Stimulated activated naive CD4-positive, alpha-beta T cell (primary cell): ENCODE measurements around the gene TMCO4.

ENCODE experiments used
- DNase-seq, 6 experiments: peaks; one replicate each; lab custom pipeline; 2025; lab: John Stamatoyannopoulos, UW

Gene TMCO4

DNA sequence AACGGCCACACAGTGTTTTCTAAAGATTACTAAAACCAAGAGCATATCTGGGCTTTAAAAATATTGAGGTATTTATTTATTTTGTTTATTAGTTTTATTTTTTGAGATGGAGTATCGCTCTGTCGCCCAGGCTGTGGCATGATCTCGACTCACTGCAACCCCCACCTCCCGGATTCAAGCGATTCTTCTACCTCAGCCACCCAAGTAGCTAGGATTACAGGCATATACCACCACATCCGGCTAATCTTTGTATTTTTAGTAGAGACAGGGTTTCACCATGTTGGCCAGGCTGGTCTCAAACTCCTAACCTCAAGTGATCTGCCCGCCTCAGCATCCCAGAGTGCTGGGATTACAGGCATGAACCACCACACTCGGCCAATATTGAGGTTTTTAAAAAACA, 23.9 kb downstream of the TMCO4 start:
- DNase-seq, result no peak

DNA sequence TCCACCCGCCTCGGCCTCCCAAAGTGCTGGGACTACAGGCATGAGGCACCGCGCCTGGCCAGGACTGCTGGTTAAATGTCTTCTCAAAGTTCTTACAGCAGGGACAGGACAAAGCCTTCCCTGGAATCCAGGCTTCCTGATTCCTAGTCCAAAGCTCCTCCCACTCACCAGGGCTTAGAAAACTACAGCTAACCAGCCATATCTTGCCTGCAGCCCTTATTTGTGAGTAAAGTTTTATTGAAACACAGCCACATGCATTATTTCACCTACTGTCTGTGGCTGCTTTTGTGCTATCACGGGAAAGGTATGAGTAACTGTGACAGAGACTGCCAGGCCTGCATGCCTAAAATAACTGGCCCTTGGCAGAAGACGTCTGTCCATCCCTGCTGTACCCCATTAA, 24.4 kb downstream of the TMCO4 start:
- DNase-seq, result no peak

DNA sequence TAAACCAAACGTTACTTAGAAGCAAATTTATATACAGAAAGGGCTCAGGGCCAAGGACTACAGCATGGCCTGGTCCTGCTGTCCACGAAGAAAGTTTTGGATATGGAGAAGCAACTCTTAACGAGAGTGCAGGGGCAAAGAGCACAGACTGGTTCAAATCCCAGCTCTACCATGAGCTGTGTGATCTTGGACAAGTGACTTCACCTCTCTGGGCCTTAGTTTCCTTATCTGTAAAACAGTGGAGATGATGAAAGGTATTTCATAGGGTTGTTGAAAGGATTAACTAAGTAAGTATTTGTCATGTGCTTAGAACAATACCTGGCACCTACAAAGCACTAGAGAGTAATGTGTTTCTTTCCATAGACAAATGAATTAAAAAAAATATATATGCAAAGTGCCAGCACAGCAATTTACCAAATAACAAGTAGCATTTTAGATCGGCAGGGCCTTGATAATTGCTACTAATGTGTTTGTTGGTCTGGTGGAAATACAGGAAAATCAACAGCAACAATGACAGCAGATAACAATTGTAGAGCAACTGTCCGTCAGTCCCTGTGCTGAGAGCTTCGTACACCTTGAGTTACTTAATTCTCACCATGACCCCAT, 25.4 kb downstream of the TMCO4 start:
- no peak for DNase-seq

DNA sequence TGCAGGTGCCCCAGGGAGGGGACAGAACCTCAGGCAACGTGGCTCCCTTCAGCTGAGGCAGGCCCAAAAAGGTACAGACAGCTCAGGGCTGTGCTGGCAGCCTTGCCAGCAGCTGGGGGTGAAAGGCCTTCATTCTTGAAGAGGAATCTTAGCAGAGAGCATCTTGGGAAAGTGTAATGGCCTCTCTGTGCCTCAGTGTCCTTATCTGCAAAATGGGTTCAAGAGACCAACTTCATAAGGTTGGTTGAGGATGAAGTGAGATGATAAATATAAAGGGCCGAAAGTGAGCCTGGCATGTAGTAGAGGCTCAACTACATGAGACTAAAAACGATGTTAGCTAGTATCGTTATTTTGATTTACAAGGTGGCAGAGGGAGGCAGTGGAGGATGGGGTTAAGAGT, 26.2 kb downstream of the TMCO4 start:
- DNase-seq, result no peak

DNA sequence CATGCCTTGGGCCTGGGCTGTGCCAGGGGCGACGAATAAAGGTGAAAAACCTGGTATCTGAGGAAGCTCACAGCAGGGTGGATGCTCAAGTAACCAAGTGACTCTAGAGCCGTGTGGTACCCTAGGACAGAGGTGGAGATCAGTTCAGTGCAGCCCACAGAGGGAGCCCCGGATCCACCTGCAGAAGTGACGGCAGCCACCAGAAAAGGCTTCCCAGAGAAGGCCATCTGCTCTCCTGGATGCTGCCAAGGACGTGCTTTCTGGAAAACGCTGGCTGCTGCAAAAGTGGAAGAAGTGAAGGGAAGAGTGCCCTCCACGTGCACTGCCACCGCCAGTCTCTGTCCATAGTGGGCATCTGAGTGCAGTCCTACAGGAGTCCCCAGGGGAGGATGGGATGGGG, 27.7 kb downstream of the TMCO4 start:
- DNase-seq, result no peak

DNA sequence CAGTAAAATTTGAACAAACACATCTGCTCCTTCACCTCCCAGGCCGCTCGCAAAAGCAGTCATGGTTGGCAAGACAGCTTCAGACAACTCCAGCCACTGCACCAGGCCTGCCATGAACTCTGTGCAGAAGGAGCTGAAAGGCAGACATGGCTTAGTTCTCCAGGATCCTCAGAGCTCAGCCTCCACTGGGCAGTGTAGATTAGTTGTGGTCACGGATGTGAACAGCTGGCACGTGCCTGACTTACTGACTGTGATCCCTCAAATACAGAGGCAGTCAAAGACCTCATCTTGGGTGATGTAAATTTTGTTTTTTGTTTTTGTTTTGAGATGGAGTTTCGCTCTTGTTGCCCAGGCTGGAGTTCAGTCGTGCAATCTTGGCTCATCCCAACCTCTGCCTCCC, 28.4 kb downstream of the TMCO4 start:
- DNase-seq, result no peak

DNA sequence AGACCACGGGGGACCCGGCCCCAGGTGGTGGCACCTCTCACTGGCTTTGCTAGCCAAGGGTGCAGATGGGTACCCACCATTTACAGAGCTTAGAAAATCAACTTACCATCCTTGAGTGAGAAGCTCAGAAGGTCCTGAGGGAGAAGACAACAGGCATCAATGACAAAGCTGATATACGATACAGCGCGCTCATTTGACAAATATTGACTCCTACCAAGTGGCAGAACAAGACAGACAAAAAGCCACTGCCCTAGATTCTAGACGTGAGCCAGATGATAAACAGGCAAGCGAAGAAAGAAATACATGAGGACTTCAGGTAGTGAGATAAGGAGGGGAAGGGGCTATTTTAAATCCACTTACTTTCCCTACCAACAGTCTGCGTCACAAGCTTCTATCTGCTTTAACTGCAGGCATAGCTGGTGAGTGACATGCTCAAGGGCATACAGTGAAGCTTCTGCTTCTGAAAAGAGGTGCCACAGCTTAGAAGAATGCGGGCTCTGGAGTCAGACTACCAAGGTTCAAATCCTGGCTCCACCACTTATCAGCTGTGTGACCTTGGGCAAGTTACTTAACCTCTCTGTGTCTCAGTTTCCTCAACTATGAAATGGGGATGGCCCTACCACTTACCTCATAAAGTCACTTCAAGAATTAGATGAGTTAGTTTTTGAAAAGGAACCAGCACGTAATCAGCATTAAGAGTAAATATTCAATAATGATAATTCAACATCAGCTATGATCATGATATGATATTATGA, 29.1 kb downstream of the TMCO4 start:
- DNase-seq, result no peak

DNA sequence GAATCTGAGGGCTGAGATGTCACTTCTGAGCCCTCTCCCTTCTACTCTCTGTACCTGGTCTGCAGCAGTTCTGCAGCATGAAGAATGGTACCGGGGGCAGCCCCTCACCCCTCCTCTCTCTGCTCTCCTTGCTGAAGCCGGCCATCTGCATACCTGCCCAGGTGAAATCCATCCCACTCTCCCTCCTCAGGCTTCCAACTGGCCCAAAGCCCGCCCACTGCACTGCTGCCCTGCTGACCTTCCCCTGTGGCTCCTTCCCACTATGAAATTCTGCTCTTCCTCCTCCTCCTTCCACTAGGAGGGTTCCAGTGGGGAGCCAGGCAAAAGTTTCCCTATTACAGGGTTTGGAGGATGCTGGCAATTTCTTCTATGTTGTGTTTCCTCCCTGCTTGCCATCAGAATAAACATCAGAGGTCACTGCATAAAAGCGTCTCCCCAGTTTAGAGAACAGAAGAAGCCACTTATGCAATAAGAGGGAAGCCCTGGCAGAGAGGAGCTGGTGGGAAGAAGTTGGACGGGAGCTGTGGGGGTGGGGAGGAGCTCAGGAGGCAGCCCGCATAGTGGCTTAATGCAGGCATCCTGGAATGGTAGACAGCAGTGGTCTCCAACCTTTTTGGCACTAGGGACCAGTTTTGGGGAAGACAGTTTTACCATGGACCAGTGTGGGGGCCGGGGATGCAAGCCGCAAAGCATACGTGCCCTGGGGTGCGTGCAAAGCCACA, 30.3 kb downstream of the TMCO4 start:
- no peak for DNase-seq

DNA sequence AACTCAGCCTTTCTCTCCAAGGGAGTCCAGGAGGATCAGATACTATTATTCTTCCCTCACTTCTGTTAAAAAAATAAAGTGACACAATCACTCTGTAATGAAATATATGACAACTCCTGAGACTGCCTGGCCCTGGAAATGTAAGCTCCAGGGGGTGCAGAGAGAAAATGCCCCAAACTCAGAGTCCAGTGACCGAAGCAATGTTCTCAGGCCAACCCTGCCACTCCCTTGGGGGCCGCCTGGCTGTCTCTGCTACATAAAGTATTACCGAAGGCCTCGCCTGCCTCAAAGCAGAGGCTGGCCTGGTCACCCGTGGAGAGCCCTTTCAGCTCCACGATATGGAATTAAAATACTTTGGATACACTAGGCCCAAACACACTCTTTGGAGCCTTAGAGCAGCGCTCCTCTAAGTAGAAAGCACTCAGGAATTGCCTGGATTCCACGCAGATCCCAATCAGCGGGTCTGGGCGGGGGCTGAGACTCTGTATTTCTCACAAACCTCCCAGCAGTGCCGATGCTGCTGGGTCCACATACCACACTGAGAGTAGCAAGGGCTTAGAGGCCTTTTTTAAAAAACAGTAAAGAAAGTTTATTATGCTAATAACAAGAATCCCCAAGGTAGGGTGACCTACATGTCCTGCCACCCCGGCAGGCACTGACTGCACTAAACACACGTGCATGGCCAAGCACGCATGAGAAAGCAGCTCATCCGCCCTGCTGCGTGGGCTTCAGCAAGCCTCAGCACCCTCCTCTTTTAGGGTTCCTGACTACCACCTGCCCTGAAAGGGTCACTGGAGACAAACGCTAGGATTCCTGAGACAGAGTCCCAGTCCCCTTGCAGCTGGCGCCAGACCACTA, 31.1 kb downstream of the TMCO4 start:
- DNase-seq, result no peak

DNA sequence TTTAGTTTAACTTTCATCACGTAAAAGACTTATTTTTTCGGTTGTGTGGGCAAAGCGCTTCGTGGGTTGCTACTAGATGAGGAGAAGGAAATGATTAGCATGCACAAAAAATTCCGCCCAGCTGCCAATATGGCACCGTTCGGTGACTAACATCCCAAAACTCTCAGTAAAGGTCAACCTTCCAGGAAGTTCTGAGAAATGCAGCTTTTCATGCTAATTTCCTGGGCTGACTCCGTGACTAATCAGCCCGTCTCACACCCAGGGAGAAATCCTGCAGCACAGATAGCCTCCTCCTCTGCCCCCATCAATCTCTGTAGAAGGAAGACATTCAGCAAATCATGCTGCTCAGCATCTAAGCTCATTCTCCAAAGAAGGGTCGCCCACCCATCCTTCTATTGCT, 34.1 kb downstream of the TMCO4 start:
- no peak for DNase-seq

DNA sequence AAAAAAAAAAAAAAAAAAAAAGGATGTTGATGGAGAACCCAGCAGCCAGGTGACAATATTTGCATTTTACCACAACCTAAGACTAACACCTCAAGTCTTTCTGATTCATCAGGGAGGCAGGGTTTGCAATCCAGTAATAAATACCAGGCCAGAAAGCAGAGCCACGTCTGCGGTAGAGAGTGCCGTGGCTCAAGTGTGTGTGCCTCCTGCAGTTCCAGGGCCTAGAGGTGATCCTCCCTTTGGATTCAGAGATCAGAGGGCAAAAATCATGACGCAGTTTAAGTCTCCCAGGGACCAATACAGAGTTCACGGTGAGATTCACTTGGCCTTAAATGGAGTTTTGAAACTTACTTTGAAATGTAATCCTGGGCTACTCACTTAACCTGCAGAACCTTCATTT, 34.9 kb downstream of the TMCO4 start:
- no peak for DNase-seq

DNA sequence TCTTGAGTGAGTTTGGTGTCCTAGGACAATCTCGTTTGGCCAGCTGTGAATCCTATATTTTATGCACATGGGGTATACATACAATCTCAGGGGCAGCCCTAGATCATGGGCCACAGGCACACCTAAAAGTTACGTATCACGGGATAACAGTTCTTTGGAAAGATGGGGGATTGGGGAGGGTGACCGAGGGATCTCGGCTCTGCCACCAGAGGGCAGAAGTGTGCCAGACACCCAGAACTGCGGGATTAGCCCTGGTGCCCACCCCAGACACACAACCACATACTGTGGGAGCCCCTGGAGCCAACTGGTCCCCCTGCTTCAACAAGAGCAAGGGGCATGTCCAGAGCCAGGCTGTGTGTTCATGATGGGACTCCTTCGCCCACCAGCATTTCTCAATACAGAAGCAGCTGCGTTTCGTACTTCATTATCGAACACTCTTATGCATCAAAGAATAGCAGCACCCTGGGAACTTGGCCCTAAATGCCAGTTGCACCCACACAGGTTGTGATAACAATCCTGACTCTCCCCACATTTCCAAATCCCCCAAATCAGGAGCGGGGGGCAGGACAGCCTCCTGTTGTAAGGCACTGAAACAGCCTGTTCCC, 37.4 kb downstream of the TMCO4 start:
- DNase-seq, result peak in 1 of 6 experiments; percentile 6

DNA sequence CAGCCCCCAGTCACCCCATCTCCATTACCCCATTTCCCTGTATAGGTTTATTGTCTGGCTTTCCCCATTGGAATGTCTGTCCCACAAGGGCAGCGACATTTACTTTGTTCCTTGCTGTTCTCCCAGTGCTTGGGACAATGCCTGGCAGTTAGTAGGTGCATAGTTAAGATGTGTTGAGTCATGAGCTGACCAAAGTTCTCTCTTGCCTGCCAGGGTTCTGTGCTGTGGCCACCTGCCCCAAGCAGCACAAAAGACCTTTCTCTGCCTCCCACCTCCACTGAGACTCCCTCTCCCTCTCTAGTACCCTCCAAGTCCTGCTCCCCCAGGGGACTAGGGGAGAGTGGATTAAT, 40.0 kb downstream of the TMCO4 start:
- no peak for DNase-seq

DNA sequence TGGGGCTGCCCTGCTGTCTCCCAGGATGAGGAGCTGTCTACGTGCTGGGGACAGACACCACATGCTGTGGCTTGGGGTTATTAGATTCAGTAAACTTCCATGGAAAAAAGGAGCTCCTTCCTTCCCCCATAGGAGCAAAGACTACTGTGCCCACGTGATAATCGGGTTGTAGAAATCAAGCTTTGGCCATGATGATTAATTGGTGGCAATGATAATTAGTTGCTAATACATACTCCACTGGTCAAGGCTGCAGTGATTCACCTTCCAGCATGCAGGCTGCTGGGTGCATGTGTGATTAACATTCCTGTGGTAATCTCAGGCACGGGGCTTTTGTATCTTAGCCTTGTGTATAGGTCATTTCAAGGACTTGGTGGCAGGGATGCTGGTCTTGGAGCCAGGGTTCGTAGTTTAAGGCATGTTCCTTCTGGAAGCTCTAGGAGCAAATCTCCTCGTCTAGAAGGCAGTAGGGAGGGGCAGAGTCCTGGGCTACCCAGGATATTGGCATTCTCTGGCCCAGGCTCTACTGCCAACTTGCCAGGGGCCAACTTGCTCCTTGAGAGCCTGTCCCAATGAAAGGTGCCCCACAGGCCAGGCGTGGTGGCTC, 41.4 kb downstream of the TMCO4 start:
- no peak for DNase-seq

DNA sequence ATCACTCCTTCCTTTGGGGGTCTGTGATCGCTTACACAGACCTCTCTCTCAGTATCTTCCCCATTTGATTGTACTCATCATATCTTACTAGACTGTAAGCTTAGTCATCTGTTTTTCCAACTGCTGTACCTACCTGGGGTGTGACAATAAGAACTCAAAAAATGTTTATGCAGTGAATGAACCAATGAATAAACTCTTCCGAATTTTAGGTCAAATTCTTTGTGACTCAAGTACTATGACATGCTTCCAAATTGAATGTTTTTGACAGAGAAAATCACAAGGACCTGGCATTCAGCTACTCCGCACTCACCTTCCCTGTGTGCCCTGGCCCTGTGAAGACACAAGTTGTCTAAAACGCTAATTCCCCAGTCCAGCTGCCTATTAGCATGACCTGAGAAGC, 42.1 kb downstream of the TMCO4 start:
- DNase-seq, result no peak

DNA sequence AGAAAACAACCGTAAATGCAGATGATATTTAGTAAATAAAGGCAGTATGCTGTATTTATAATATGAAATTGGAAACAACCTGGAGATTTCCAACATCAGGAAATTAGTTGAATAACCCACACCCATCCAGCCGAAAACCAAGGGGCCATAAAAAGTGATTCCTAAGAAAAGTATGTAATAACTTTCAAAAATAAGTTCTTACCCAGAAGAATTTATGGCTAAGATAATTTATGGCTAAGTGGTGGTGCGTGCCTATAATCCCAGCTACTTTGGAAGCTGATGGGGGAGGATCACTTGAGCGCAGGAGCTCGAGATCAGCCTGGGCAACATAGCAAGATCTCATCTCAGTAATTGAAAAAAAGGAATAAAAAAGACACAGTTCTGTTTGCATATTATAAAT, 43.2 kb downstream of the TMCO4 start:
- no peak for DNase-seq

DNA sequence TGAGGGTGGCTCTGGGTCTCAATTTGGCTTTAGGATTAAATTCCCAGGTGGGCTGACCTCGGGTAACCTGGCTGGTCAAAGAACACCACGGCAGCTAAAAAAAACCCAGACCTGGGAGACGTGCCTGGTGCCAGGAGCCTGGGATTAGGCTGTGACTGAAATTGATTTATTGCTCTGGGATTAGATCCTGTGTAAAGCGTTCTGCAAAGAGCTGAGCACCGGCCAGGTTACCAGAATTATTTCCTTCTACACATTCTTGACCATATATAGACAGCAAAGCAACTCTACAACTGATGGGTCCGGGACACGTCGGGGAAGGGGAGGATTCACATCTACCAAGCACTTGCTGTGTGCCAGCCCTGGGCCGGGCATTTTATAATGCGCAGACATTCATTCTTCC, 45.2 kb downstream of the TMCO4 start:
- no peak for DNase-seq

DNA sequence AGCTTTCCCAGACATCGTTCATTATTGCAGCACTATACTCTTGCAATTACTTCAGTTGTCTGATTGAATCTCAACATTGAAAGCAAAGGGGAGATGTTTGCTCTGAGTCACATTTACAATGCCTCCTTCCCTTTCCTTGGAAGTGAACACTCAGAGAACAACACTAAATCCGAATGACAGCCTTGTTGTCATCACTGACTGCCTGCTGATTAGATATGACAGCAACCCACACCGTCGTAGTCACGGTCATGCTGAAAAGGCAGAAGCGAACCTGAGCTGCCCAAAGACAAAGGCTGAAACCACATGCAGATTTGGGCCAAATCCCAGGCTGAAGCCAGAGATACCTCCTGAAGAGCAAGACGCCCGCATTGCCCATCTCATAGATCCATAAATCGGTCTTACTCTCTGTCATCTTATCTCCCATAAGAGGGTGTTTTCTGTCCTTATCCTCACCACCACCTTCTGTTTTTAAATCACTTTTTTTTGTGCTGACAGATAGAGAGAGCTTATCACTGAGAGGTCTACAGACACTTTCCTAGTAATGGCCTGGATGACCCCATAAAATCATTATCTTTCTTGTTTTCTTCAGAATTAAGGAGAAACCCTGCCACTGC, 47.5 kb downstream of the TMCO4 start:
- no peak for DNase-seq

DNA sequence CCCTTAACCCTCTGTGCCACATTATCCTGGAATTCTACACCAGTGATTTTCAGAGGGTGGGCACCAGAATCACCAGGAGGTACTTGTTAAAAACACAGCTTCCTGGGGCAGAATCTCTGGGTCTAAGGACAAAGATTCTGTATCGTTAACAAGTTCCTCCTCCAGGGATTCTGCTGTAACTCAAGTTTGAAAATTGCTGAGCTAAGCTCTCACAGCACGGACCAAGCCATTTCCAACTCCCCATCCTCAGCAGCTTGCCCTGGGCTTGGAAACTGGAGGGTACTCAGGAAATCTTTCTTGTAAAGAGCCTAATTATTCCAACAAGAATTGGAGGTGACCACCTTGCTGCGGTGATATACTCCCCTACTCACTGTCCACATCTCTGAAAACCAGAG, 48.8 kb downstream of the TMCO4 start:
- DNase-seq, result no peak

DNA sequence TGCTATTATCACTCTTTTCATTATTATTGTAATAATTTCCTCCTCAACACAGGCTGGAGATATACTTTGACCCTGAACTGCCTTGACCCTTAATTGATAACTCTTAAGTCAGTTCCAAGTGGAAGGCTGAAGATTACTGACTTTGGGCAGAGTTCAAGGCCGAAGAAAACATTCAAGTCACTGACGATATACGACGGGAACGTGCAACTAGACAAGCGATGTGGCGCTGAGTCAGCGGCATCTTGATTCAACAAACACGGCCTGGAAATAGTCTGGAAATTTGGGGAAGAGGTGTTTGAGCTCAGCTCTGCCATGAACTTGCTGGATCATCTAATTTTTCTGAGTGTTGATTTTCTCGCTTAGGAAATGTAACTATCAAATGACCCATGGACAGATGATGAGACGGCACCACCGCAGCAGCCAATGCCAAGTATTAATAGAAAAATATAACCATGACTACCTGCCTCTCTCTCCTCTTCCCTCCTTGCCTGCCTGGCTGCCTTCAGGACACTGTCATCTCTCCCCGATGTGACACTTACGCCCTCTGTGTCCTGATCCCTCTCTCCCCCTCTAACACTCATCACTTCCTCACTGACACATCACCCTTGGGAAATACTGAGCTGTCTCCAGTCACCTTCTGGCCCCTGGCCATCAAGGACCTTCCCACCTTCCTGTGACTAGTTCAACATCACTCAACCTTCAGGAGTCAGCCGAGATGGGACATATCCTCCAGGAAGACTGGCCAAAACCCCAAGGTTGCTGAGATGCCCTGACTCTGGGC, 49.4 kb downstream of the TMCO4 start:
- DNase-seq, result no peak
